H9 (cell line): ENCODE data around the gene TMEM181. TPM values are rescaled to one million over a fixed set of nuclear protein-coding genes. Genes with fewer than 3 reads are reported as not detected.

ENCODE experiments used
- DNase-seq: peaks from one replicate; pipeline ENCODE4 v3.0.0-alpha.2; 2017
- H2AFZ ChIP-seq: one replicate; pipeline ENCODE4 v1.6.1; 2013; ENCODE audit warnings: mild to moderate bottlenecking, low read length, control low read depth, moderate library complexity
- H2AK5ac ChIP-seq: 2 replicates; pipeline ENCODE4 v1.6.1; 2013; ENCODE audit warnings: low read length, control low read depth, mixed read lengths; ENCODE audit not compliant: insufficient read length
- H2BK120ac ChIP-seq: one replicate; pipeline ENCODE4 v1.6.1; 2013; ENCODE audit warnings: low read depth, mild to moderate bottlenecking, low read length, control low read depth, inconsistent platforms; ENCODE audit not compliant: poor library complexity, severe bottlenecking
- H2BK12ac ChIP-seq: 2 replicates; pipeline ENCODE4 v1.6.1; 2013; ENCODE audit warnings: low read length, control low read depth, mixed read lengths, low read depth; ENCODE audit not compliant: insufficient read length
- H2BK15ac ChIP-seq: 2 replicates; pipeline ENCODE4 v1.6.1; 2013; ENCODE audit warnings: low read depth, low read length, control low read depth
- H2BK20ac ChIP-seq: one replicate; pipeline ENCODE4 v1.6.1; 2013; ENCODE audit warnings: low read depth, mild to moderate bottlenecking, low read length, control low read depth, inconsistent platforms; ENCODE audit not compliant: poor library complexity, severe bottlenecking
- H2BK5ac ChIP-seq: 2 replicates; pipeline ENCODE4 v1.6.1; 2013; ENCODE audit warnings: low read length, control low read depth, mixed read lengths; ENCODE audit not compliant: insufficient read length
- H3K14ac ChIP-seq: 2 replicates; pipeline ENCODE4 v1.6.1; 2013; ENCODE audit warnings: low read length, control low read depth; ENCODE audit not compliant: insufficient read depth
- H3K18ac ChIP-seq: 2 replicates; pipeline ENCODE4 v1.6.1; 2013; ENCODE audit warnings: low read depth, mild to moderate bottlenecking, mixed read lengths, low read length, control low read depth; ENCODE audit not compliant: insufficient read length
- H3K23ac ChIP-seq: 2 replicates; pipeline ENCODE4 v1.6.1; 2013; ENCODE audit warnings: low read length, control low read depth, mixed read lengths, low read depth; ENCODE audit not compliant: insufficient read length
- H3K23me2 ChIP-seq: 2 replicates; pipeline ENCODE4 v1.6.1; 2013; ENCODE audit warnings: low read depth, mild to moderate bottlenecking, mixed read lengths, low read length, control low read depth; ENCODE audit not compliant: insufficient read length, poor library complexity, severe bottlenecking
- H3K27ac ChIP-seq: 2 replicates; pipeline ENCODE4 v1.5.1; 2013; ENCODE audit warnings: low read length, control low read depth, mixed read lengths, low read depth; ENCODE audit not compliant: insufficient read length
- H3K27me3 ChIP-seq: 2 replicates; pipeline ENCODE4 v1.6.1; 2013; ENCODE audit warnings: low read length, control low read depth, inconsistent platforms; ENCODE audit not compliant: insufficient read depth
- H3K4ac ChIP-seq: 2 replicates; pipeline ENCODE4 v1.6.1; 2013; ENCODE audit warnings: low read depth, mild to moderate bottlenecking, control low read depth, inconsistent platforms, low read length, moderate library complexity
- H3K4me1 ChIP-seq: 2 replicates; pipeline ENCODE4 v1.6.1; 2013; ENCODE audit warnings: low read length, control low read depth, inconsistent platforms; ENCODE audit not compliant: insufficient read depth
- H3K4me2 ChIP-seq: 2 replicates; pipeline ENCODE4 v1.6.1; 2013; ENCODE audit warnings: low read length, control low read depth, mixed read lengths; ENCODE audit not compliant: insufficient read length, insufficient read depth
- H3K56ac ChIP-seq: 2 replicates; pipeline ENCODE4 v1.6.1; 2013; ENCODE audit warnings: low read depth, mild to moderate bottlenecking, mixed read lengths, low read length, control low read depth; ENCODE audit not compliant: insufficient read length
- H3K79me1 ChIP-seq: 2 replicates; pipeline ENCODE4 v1.6.1; 2013; ENCODE audit warnings: low read depth, mild to moderate bottlenecking, moderate library complexity, low read length, control low read depth, inconsistent platforms; ENCODE audit not compliant: insufficient read depth, poor library complexity, severe bottlenecking
- H3K79me2 ChIP-seq: 2 replicates; pipeline ENCODE4 v1.6.1; 2013; ENCODE audit warnings: low read length, control low read depth, inconsistent platforms; ENCODE audit not compliant: insufficient read depth
- H3K9ac ChIP-seq: 2 replicates; pipeline ENCODE4 v1.6.1; 2013; ENCODE audit warnings: low read length, control low read depth, mixed read lengths; ENCODE audit not compliant: insufficient read length; ENCODE audit errors: extremely low read depth
- H3K9me3 ChIP-seq: one replicate; pipeline ENCODE4 v1.6.1; 2013; ENCODE audit warnings: low read depth, low read length, inconsistent platforms; ENCODE audit not compliant: control insufficient read depth
- H3T11ph ChIP-seq: one replicate; pipeline ENCODE4 v1.6.1; 2013; ENCODE audit warnings: mild to moderate bottlenecking, low read length, control low read depth, inconsistent platforms
- H4K20me1 ChIP-seq: one replicate; pipeline ENCODE4 v1.6.1; 2013; ENCODE audit not compliant: control insufficient read depth, insufficient read length, insufficient read depth
- H4K5ac ChIP-seq: 2 replicates; pipeline ENCODE4 v1.6.1; 2013; ENCODE audit warnings: low read depth, mild to moderate bottlenecking, mixed read lengths, low read length, control low read depth; ENCODE audit not compliant: insufficient read length
- H4K8ac ChIP-seq: replicated peaks from 2 replicates; pipeline ENCODE4 v1.6.1; 2013; ENCODE audit warnings: low read length, control low read depth, mixed read lengths, low read depth; ENCODE audit not compliant: insufficient read length
- H4K91ac ChIP-seq: 2 replicates; pipeline ENCODE4 v1.6.1; 2013; ENCODE audit warnings: low read depth, mild to moderate bottlenecking, moderate library complexity, mixed read lengths, low read length, control low read depth; ENCODE audit not compliant: insufficient read length
- H3K27ac Mint-ChIP-seq, 3 experiments: 2 replicates in 2 of 3; 3 replicates in 1 of 3; pipeline ENCODE4 v1.8.0; 2020 to 2021; ENCODE audit warnings: mixed read lengths in 3 of 3, mild to moderate bottlenecking in 1 of 3, moderate library complexity in 1 of 3
- H3K27me3 Mint-ChIP-seq: 2 replicates; pipeline ENCODE4 v1.8.0; 2021; ENCODE audit warnings: low read depth, mild to moderate bottlenecking, moderate library complexity, mixed read lengths
- H3K36me3 Mint-ChIP-seq, 3 experiments: 2 replicates in 2 of 3; 3 replicates in 1 of 3; pipeline ENCODE4 v1.8.0; 2020 to 2021; ENCODE audit warnings: low read depth in 3 of 3, mixed read lengths in 3 of 3; ENCODE audit not compliant: insufficient read depth in 1 of 3
- H3K4me1 Mint-ChIP-seq, 2 experiments: 2 replicates each; pipeline ENCODE4 v1.8.0; 2020; ENCODE audit warnings: mixed read lengths in 2 of 2
- H3K4me3 Mint-ChIP-seq, 2 experiments: 2 replicates in 1 of 2; 3 replicates in 1 of 2; pipeline ENCODE4 v1.8.0; 2020 to 2021; ENCODE audit warnings: mild to moderate bottlenecking in 2 of 2, mixed read lengths in 2 of 2, moderate library complexity in 1 of 2
- H3K9me3 Mint-ChIP-seq, 2 experiments: 2 replicates in 1 of 2; 3 replicates in 1 of 2; pipeline ENCODE4 v1.8.0; 2020; ENCODE audit warnings: mild to moderate bottlenecking in 2 of 2, mixed read lengths in 2 of 2, moderate library complexity in 1 of 2
- CTCF ChIP-seq: fragments of 200-600 bp; sonication (generic); conservative IDR thresholded peaks from 3 replicates; pipeline ENCODE4 v1.8.0; 2021; ENCODE audit warnings: antibody characterized with exemption, mild to moderate bottlenecking
- WGBS: extraction: QIAGEN DNeasy Blood & Tissue Kit; methylation state at CpG from one replicate; pipeline ENCODE4 v1.1.7; 2013; ENCODE audit warnings: missing lambda C conversion rate, low lambda C conversion rate, mixed read lengths; ENCODE audit not compliant: insufficient read length; ENCODE audit errors: extremely low coverage; 5-methylcytosine and 5-hydroxymethylcytosine counted together
- total RNA-seq: library from RNA; stranded (reverse); gene quantifications from 2 replicates; pipeline ENCODE4 v1.2.1, GENCODE V29; 2021

The TMEM181 gene
- total RNA-seq, 1 experiment from 2014 or later: 24.4 TPM

GRCh38 chr6:158545043-158545966 is 14.6 kb upstream of the TMEM181 start:
- Histone ChIP-seq H3K4me1 (peaks cover 2% of the 10 kb centered on the region; the same call in 1 of the 2 replicates), H2BK12ac (no peak overlapping the region), H2BK20ac (no peak overlapping the region), H3K79me1 (no peaks in the 10 kb centered on the region), H3K18ac (no peak overlapping the region), H3K4me2 (no peak overlapping the region), H3K9me3 (no peaks in the 10 kb centered on the region), H4K8ac (no peak overlapping the region), H3K56ac (no peak overlapping the region), H4K5ac (no peak overlapping the region), H3K27ac (no peak overlapping the region), H3T11ph (no peak overlapping the region), H3K79me2 (no peaks in the 10 kb centered on the region; the same call in 1 of the 2 replicates), H4K91ac (no peak overlapping the region), H3K27me3 (no peaks in the 10 kb centered on the region), H2BK15ac (no peak overlapping the region), H3K14ac (0 out of 2 replicates have a peak overlapping the region, but pooled peaks have one; percentile 37), H3K9ac (no peak overlapping the region), H2BK120ac (no peak overlapping the region), H3K4ac (no peak overlapping the region), H2AFZ (no peak overlapping the region), H3K23ac (no peak overlapping the region), H4K20me1 (no peaks in the 10 kb centered on the region), H2AK5ac (no peak overlapping the region), H2BK5ac (no peak overlapping the region), H3K23me2 (no peaks in the 10 kb centered on the region)
- Mint-ChIP-seq H3K4me1 (peaks cover 13 to 16% of the 10 kb centered on the region in 2 experiments), H3K4me3 (no peak overlapping the region), H3K27me3 (no peaks in the 10 kb centered on the region), H3K9me3 (no peaks in the 10 kb centered on the region), H3K27ac (no peak overlapping the region; a peak in 2 of 7 replicates), H3K36me3 (peaks cover 0 to 10% (median 3%) of the 10 kb centered on the region in 3 experiments; a peak in 4 of 7 replicates)
- no CpG with 5 or more reads among the region's 30 CpGs for WGBS
- DNase-seq: peak; percentile 19
- TF ChIP-seq CTCF: no peak
